ENCODE data around the gene AHI1.

AHI1 gene

GRCh38 chr6:135451617-135452190 lies 45.8 kb downstream of the AHI1 start:
- DNase-seq (ENCODE audit: low spot score) = peak; percentile 59

DNA sequence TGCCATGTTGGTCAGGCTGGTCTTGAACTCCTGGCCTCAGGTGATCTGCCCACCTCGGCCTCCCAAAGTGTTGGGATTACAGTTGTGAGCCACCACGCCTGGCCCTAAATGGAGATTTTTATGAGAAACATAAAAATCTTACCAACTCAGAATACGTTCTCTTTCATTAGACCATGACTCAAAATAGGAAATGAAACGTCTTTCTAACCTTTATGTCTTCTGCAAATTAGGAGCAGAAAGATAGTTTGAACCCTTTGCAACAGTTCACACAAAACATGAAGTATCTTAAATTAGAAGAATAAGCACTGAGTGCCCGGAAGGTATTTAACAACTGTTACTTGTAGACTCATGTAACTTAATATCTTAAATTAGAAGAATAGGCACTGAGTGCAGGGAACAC lies 48.3 kb downstream of the AHI1 start:
- no peak for DNase-seq (ENCODE audit: low spot score)

GRCh38 chr6:135440087-135440792 lies 57.3 kb downstream of the AHI1 start:
- no peak for DNase-seq (ENCODE audit: low spot score)

GRCh38 chr6:135439549-135439948 lies 58.0 kb downstream of the AHI1 start:
- DNase-seq (ENCODE audit: low spot score) = no peak

DNA sequence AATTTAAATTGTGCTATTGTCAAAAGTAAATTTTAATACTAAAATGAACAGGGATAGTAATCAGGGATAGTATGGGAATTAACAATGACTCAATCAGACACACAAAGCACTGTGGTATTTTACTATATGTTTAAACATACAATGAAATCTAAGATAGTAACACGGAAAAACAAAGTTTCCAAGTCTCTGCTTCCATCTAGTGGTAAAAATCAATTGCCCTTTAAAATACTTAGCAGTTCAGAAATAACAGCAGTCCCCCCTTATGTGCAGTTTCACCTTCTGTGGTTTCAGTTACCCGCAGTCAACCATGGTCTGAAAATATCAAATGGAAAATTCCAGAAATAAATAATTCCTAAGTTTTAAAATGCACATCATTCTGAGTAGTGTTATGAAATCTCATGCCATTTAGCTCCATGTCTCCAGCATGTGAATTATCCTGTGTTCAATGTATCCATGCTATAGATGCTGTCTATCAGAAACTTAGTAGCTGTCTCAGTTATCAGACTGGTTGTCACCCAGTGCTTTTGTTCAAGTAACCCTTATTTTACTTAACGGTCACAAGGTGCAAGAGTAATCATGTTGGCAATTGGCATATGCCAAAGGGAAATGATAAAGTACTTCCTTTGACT lies 58.5 kb downstream of the AHI1 start:
- peak; percentile 17 for DNase-seq (ENCODE audit: low spot score)

- no peak for DNase-seq (ENCODE audit: low spot score)
Observed at GRCh38 chr6:135434991-135435390, 62.5 kb downstream of the AHI1 start.

DNA sequence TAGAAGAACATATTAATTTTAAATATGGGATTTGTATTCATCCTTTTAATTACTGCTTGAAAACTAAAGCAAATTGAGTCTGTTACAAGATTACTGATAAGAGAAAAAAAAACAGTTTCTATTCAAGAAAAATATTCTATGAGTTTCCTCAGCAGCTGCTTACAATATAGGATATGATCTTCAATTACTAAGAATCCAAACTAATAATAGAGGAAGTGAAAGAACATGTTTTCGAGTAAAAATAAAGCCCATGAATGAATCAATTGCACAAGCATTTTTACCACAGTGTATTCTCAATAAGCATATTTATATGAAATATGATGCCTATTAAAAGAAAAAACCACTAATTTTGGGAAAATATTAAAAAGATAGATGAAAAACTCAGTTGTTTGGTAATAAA lies 63.4 kb downstream of the AHI1 start:
- DNase-seq (ENCODE audit: low spot score) = no peak

- no peak for DNase-seq (ENCODE audit: low spot score)
Observed at GRCh38 chr6:135428078-135428477, 69.5 kb downstream of the AHI1 start.

- no peak for DNase-seq (ENCODE audit: low spot score)
Observed at GRCh38 chr6:135426833-135427232, 70.7 kb downstream of the AHI1 start.

- DNase-seq (ENCODE audit: low spot score) = no peak
Observed at GRCh38 chr6:135424385-135424784, 73.2 kb downstream of the AHI1 start.

DNA sequence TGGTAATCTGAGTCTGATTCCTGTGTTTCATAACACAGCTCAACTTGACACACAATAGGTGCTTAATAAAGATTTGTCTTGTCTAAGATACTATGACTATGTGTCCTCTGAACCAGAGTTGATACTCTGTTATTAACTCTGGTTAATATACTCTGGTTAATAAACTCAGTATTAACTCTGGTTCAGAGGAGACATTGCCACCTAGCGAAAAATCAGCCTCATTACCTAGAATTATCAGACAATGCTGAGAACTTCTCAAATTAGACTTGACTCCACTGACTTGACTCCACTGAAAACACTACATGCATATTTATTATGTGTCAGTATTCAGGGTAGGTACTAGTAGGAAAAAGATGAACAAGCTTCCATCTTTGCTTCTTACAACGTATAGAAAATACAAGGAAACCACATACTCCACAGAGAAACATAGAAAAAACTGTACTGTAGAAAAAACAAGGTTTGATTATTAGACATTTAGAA lies 73.9 kb downstream of the AHI1 start:
- peak; percentile 45 for DNase-seq (ENCODE audit: low spot score)

DNA sequence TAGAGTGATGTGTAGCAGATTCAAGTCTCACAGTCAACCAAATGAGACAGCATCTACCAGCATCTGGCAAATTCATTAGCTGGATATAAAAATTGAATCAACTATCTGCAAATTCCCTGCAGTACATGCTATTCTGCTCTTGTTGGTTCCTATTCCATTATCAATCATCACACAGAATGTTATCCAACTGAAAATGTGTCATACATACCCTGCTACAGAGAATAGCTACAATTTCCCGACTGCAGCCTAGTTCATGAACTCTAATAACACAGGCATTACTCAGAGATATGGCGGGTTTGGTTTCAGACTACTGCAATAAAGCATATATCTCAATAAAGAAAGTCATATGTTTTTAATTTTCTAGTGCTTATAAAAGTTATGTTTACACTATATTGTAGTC lies 78.4 kb downstream of the AHI1 start:
- no peak for DNase-seq (ENCODE audit: low spot score)

- DNase-seq (ENCODE audit: low spot score) = no peak
Observed at GRCh38 chr6:135418040-135418760, 79.3 kb downstream of the AHI1 start.

DNA sequence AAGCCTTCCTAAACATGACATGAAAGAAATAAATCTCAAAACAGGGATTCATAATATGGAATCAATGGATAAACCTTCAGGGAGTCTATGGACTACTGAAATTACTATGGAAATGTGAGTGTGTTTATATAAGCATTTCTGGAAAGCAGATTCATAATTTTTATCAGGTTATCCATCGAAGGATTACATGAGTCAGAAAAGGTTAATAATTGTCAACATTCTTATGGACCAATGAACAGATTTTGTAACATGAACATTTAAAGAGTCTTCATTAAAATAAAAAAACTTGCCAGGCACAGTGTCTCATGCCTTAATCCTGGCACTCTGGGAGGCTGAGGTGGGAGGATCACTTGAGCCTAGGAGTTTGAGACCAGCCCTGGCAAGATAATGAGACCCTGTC lies 84.8 kb downstream of the AHI1 start:
- no peak for DNase-seq (ENCODE audit: low spot score)

GRCh38 chr6:135411849-135412248 lies 85.7 kb downstream of the AHI1 start:
- DNase-seq (ENCODE audit: low spot score) = no peak

- no peak for DNase-seq (ENCODE audit: low spot score)
Observed at GRCh38 chr6:135411339-135411738, 86.2 kb downstream of the AHI1 start.

DNA sequence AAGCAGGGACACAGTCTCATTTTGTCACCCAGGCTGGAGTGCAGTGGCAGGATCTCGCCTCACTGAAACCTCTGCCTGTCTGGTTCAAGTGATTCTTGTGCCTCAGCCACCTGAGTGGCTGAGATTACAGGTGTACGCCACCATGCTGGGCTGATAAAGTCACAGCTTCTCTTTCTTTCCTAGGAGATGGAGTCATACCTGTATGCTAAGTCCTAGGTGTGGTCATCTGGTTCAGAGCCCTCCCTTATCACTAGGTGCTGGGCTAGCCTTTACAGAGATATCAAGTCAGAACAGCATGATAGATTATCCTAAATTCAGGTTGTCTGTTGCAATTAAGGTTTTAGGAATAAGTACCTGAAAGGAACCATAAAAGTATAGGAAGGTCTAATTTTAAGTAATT lies 86.7 kb downstream of the AHI1 start:
- no peak for DNase-seq (ENCODE audit: low spot score)

DNA sequence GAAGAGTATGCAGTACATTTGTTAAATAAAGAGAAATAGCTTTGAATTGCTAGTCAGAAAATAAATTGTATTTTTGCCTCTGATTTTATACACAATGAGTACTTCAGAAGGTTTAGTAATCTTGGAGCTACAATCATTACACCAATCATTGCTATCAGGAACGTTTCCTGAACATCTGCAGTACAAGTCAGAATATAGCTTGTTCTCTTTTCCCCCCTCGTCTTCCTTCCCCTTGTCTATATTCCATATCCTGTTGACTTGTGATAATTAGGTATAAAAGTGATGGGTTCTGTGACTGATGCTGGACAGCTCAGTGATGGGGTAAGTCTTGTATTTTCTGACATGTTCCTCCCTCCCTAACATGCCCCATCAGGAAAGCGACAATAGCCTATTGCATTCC lies 94.0 kb downstream of the AHI1 start:
- DNase-seq (ENCODE audit: low spot score) = no peak

DNA sequence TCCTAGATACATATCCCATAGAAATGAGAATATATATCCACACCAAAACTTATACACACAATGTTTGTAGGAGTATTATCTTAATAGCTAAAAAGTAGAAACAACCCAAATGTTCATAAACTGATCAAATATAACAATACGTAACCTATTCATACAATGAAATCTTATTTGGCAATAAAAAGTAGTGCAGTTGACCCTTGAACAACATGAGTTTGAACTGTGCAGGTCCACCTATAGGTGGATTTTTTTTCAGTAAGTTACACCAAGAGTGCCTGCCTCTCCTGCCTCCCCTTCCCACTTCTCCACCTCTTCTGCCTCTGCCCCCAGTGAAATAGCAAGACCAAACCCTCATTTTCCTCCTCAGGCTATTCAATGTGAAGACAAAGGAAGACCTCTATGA lies 95.2 kb downstream of the AHI1 start:
- no peak for DNase-seq (ENCODE audit: low spot score)

DNA sequence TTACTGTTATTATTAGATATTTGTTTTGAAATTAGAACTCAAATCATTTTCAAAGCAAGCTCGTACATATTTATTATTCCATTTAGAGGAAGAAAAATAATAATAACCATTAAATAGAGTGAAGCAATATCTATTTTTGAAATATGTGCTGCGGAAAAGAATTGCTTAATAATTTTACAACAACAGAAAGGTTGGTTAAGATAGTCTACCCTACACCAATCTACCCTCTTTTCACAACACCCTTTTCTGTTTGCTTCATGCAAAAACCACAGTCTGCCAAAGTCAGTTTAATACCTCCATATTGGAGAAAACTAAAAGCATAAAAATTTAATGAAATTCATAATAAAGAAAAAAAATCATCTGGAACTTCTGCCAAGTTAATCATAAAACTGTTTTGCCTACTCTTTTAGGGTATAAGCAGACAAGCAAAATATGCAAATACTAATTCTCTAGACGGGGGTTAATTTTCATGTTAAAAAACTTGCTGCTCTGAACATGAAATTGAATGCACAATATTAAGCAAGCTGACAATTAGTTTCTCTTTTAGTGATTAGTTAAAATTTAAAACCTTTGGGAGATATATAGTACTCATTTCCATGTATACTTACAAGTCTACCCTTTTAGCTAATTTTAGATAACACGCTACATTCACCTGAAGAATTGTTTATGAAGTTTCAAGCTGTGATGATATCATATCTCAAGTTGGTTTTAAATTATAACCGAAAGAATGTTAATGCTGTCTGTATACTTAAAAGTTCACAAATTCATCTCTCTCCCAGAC lies 100.2 kb downstream of the AHI1 start:
- DNase-seq (ENCODE audit: low spot score) = no peak

- DNase-seq (ENCODE audit: low spot score) = no peak
Observed at GRCh38 chr6:135395136-135395535, 102.4 kb downstream of the AHI1 start.

GRCh38 chr6:135393289-135393688 lies 104.3 kb downstream of the AHI1 start:
- no peak for DNase-seq (ENCODE audit: low spot score)

Measured in cerebellar cortex (tissue), 1 donor.